Measurements from ENCODE around the gene CALHM3.

- TF ChIP-seq CTCF (conservative IDR thresholded peaks at IDR 0.05; ENCODE audit: low read length) (no peak), EZH2phosphoT487 (IDR thresholded peaks at IDR 0.05; ENCODE audit: borderline replicate concordance, low read depth, low read length) (no peak)
These were observed 35.2 kb upstream of the CALHM3 start for GRCh38 chr10:103514244-103514643.
